SK-N-SH (cell line): Measurements from ENCODE around the gene MGAT1. TPM values are rescaled to one million over a fixed set of nuclear protein-coding genes. Genes with fewer than 3 reads are reported as not detected.

ENCODE experiments used
- CTCF ChIA-PET: fragments of 300-600, 350-600 bp; formaldehyde crosslinking; extraction: SDS; loops from one replicate; lab custom pipeline; 2021; lab: Yijun Ruan, JAX
- POLR2A ChIA-PET: fragments of 350-600 bp; sonication (Branson Sonifier 250); formaldehyde crosslinking; extraction: SDS; loops from one replicate; lab custom pipeline; 2020; ENCODE audit warnings: antibody characterized with exemption, inconsistent platforms; lab: Yijun Ruan, JAX
- DNase-seq: peaks from one replicate; pipeline ENCODE4 v3.0.0; 2012
- H2AFZ ChIP-seq: fragments of 200-600 bp; sonication (generic); 2 replicates; pipeline ENCODE4 v1.8.1; 2016; ENCODE audit warnings: antibody characterized with exemption, mild to moderate bottlenecking, low read depth
- H3F3A ChIP-seq: fragments of 200-600 bp; sonication (generic); replicated peaks from 2 replicates; pipeline ENCODE3; 2016; ENCODE audit warnings: antibody characterized with exemption, mild to moderate bottlenecking; ENCODE audit not compliant: insufficient read depth
- H3K27ac ChIP-seq, 2 experiments: fragments of 200-500 bp in 1 of 2; fragments of 200-600 bp in 1 of 2; sonication (Bioruptor generic) in 1 of 2; sonication (generic), shearing (Covaris generic) in 1 of 2; 2 replicates each; pipeline versions ENCODE4 v1.5.1 to v1.6.1; 2014 to 2016; ENCODE audit warnings: low read depth in 2 of 2, inconsistent platforms in 1 of 2, low read length in 1 of 2, mild to moderate bottlenecking in 1 of 2, mixed read lengths in 1 of 2
- H3K27me3 ChIP-seq: fragments of 200-600 bp; sonication (generic), shearing (Covaris generic); 2 replicates; pipeline ENCODE4 v1.6.1; 2016; ENCODE audit warnings: mixed run types; ENCODE audit not compliant: insufficient read depth
- H3K36me3 ChIP-seq, 2 experiments: fragments of 200-500 bp in 1 of 2; fragments of 200-600 bp in 1 of 2; sonication (Bioruptor generic) in 1 of 2; sonication (generic) in 1 of 2; replicated peaks in 1 of 2; 2 replicates each; pipeline versions ENCODE3 to v1.5.1; 2014 to 2016; ENCODE audit warnings: low read length in 1 of 2, mild to moderate bottlenecking in 1 of 2; ENCODE audit not compliant: insufficient read depth in 2 of 2, control insufficient read depth in 1 of 2
- H3K4me1 ChIP-seq, 2 experiments: fragments of 200-500 bp in 1 of 2; fragments of 200-600 bp in 1 of 2; sonication (Bioruptor generic) in 1 of 2; sonication (generic), shearing (Covaris generic) in 1 of 2; 2 replicates each; pipeline versions ENCODE4 v1.5.1 to v1.6.1; 2014 to 2016; ENCODE audit warnings: low read depth in 1 of 2, low read length in 1 of 2, mixed run types in 1 of 2; ENCODE audit not compliant: insufficient read depth in 2 of 2, control insufficient read depth in 1 of 2
- H3K4me2 ChIP-seq: fragments of 200-600 bp; sonication (generic), shearing (Covaris generic); 2 replicates; pipeline ENCODE4 v1.6.1; 2017; ENCODE audit warnings: mixed run types
- H3K4me3 ChIP-seq, 2 experiments: fragments of 200-500 bp in 1 of 2; fragments of 200-600 bp in 1 of 2; sonication (Bioruptor generic) in 1 of 2; sonication (generic), shearing (Covaris generic) in 1 of 2; 2 replicates each; pipeline versions ENCODE4 v1.5.1 to v1.8.1; 2014 to 2016; ENCODE audit warnings: low read depth in 2 of 2, inconsistent platforms in 1 of 2, low read length in 1 of 2, mild to moderate bottlenecking in 1 of 2, mixed read lengths in 1 of 2, moderate library complexity in 1 of 2
- H3K79me2 ChIP-seq: fragments of 200-600 bp; sonication (generic); 2 replicates; pipeline ENCODE4 v1.8.1; 2017; ENCODE audit warnings: mild to moderate bottlenecking; ENCODE audit not compliant: insufficient read depth
- H3K9ac ChIP-seq: fragments of 200-600 bp; sonication (generic); 2 replicates; pipeline ENCODE4 v1.6.1; 2017; ENCODE audit warnings: mixed run types
- H3K9me2 ChIP-seq: fragments of 200-600 bp; sonication (generic); 2 replicates; pipeline ENCODE4 v1.6.1; 2017; ENCODE audit warnings: mixed run types
- H3K9me3 ChIP-seq: fragments of 200-600 bp; sonication (generic); 2 replicates; pipeline ENCODE4 v1.6.1; 2017; ENCODE audit warnings: mixed run types, mild to moderate bottlenecking, moderate library complexity
- H4K20me1 ChIP-seq: fragments of 200-600 bp; sonication (generic); 2 replicates; pipeline ENCODE4 v1.6.1; 2017; ENCODE audit warnings: mild to moderate bottlenecking, mixed run types; ENCODE audit not compliant: insufficient read depth
- CHD2 ChIP-seq: fragments of 150-350 bp; IDR thresholded peaks from 2 replicates; pipeline ENCODE4 v1.6.1; 2018; ENCODE audit warnings: low read length; ENCODE audit not compliant: partially characterized antibody
- ELF1 ChIP-seq: IDR thresholded peaks from 2 replicates; pipeline ENCODE4 v1.4.0; 2012
- EP300 ChIP-seq, 2 experiments: IDR thresholded peaks; 2 replicates each; pipeline versions ENCODE4 v1.4.0 to v1.6.1; 2012; ENCODE audit warnings: borderline replicate concordance in 1 of 2, low read depth in 1 of 2, low read length in 1 of 2
- EZH2phosphoT487 ChIP-seq: fragments of 200-600 bp; sonication (generic); IDR thresholded peaks from 2 replicates; pipeline ENCODE4 v1.6.1; 2017; ENCODE audit warnings: low read depth, mixed run types, mild to moderate bottlenecking, antibody characterized with exemption, moderate library complexity, borderline replicate concordance
- FOSL2 ChIP-seq: IDR thresholded peaks from 2 replicates; pipeline ENCODE4 v1.4.0; 2012; ENCODE audit warnings: low read depth, mild to moderate bottlenecking, moderate library complexity, borderline replicate concordance
- FOXJ3 ChIP-seq: sonication (generic); formaldehyde crosslinking; IDR thresholded peaks from 2 replicates; pipeline ENCODE4 v1.5.1; 2020; ENCODE audit warnings: mild to moderate bottlenecking, missing genetic modification reagents
- FOXM1 ChIP-seq: IDR thresholded peaks from 2 replicates; pipeline ENCODE4 v1.4.0; 2012; ENCODE audit warnings: low read depth, mild to moderate bottlenecking
- IRF3 ChIP-seq: fragments of 150-350 bp; IDR thresholded peaks from 2 replicates; pipeline ENCODE4 v1.6.1; 2016; ENCODE audit warnings: mild to moderate bottlenecking, low read depth, low read length
- JUND ChIP-seq: IDR thresholded peaks from 2 replicates; pipeline ENCODE4 v1.4.0; 2012
- MEF2A ChIP-seq: IDR thresholded peaks from 2 replicates; pipeline ENCODE4 v1.4.0; 2012; ENCODE audit warnings: low read depth, borderline replicate concordance
- MXI1 ChIP-seq: IDR thresholded peaks from 2 replicates; pipeline ENCODE4 v1.6.1; 2012; ENCODE audit warnings: mild to moderate bottlenecking, low read depth, low read length, improper control_type of control experiment
- NFIC ChIP-seq: IDR thresholded peaks from 2 replicates; pipeline ENCODE4 v1.4.0; 2012; ENCODE audit warnings: borderline replicate concordance
- NRF1 ChIP-seq: IDR thresholded peaks from 2 replicates; pipeline ENCODE4 v1.6.1; 2012; ENCODE audit warnings: low read depth, mild to moderate bottlenecking, low read length
- PBX3 ChIP-seq: IDR thresholded peaks from 2 replicates; pipeline ENCODE4; 2012
- POLR2AphosphoS5 ChIP-seq: IDR thresholded peaks from 2 replicates; pipeline ENCODE4 v1.6.1; 2012; ENCODE audit warnings: low read depth, low read length
- RAD21 ChIP-seq: IDR thresholded peaks from 2 replicates; pipeline ENCODE4 v1.6.1; 2012; ENCODE audit warnings: mild to moderate bottlenecking, low read length
- RCOR1 ChIP-seq: fragments of 150-350 bp; IDR thresholded peaks from 2 replicates; pipeline ENCODE4 v1.6.1; 2017; ENCODE audit warnings: antibody characterized with exemption, low read length
- RFX5 ChIP-seq: IDR thresholded peaks from 2 replicates; pipeline ENCODE4 v1.6.1; 2012; ENCODE audit warnings: mild to moderate bottlenecking, improper control_type of control experiment, low read length
- SIN3A ChIP-seq: IDR thresholded peaks from 2 replicates; pipeline ENCODE4 v1.6.1; 2012; ENCODE audit warnings: low read depth, mild to moderate bottlenecking, low read length, moderate library complexity, borderline replicate concordance
- SMC3 ChIP-seq: IDR thresholded peaks from 2 replicates; pipeline ENCODE4 v1.6.1; 2012; ENCODE audit warnings: low read depth, low read length, improper control_type of control experiment
- TCF12 ChIP-seq: IDR thresholded peaks from 2 replicates; pipeline ENCODE4 v1.4.0; 2012
- TEAD4 ChIP-seq: IDR thresholded peaks from 2 replicates; pipeline ENCODE4 v1.4.0; 2012; ENCODE audit warnings: mild to moderate bottlenecking, borderline replicate concordance; ENCODE audit not compliant: insufficient read depth
- WGBS: methylation state at CpG from one replicate; pipeline ENCODE4 v1.1.6; 2017; ENCODE audit warnings: low lambda C conversion rate; 5-methylcytosine and 5-hydroxymethylcytosine counted together
- polyA plus RNA-seq, 3 experiments: library from polyadenylated mRNA; depleted of rRNA; stranded (reverse); fragments of >200 nt; gene quantifications; 2 replicates each; pipeline ENCODE4 v1.2.3, GENCODE V29; 2012
- TF ChIP-seq, protein P1 (sequence below): IDR thresholded peaks from 2 replicates; pipeline ENCODE4 v1.4.0; 2012; ENCODE audit warnings: low read depth
- TF ChIP-seq, protein P2 (sequence below): IDR thresholded peaks from 2 replicates; pipeline ENCODE4 v1.4.0; 2012; ENCODE audit warnings: low read depth, borderline replicate concordance

Gene MGAT1
- polyA plus RNA-seq, 1 of the 3 experiments (the other 2 are of a cell fraction), result 47.3 TPM

- H3K4me3 ChIP-seq, result no peak overlapping the region
- no peak overlapping the region for H3K27ac ChIP-seq
- H3K9ac ChIP-seq, result no peak overlapping the region
- H3K4me1 ChIP-seq, result no peaks in the 10 kb centered on the region
- no peaks in the 10 kb centered on the region for H3K36me3 ChIP-seq
- ChIA-PET CTCF (interaction anchor here (0.8 kb wide), 1 partner anchor 12 kb away, joined by 4 read pairs; no protein-coding TSS in a partner anchor), POLR2A (no interaction called here)
- TF ChIP-seq MXI1, result no peak
- TF ChIP-seq RCOR1, result no peak
- no peak for TF ChIP-seq CHD2
- TF ChIP-seq SIN3A, result no peak
- TF ChIP-seq ELF1, result no peak
- no peak for TF ChIP-seq TCF12
- no peak for TF ChIP-seq NFIC
- TF ChIP-seq MEF2A, result no peak
- no peak for TF ChIP-seq SMC3
- TF ChIP-seq NRF1, result no peak
- TF ChIP-seq, protein P1, sequence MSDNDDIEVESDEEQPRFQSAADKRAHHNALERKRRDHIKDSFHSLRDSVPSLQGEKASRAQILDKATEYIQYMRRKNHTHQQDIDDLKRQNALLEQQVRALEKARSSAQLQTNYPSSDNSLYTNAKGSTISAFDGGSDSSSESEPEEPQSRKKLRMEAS, result no peak
- no peak for TF ChIP-seq JUND
- no peak for TF ChIP-seq EP300 (IDR thresholded peaks at IDR 0.05; ENCODE audit: borderline replicate concordance in 1 of 2, low read depth in 1 of 2, low read length in 1 of 2)
- TF ChIP-seq FOSL2, result no peak
- no peak for TF ChIP-seq IRF3
- no peak for TF ChIP-seq FOXJ3 (CRISPR knock-in tag)
- TF ChIP-seq RAD21, result no peak
- TF ChIP-seq POLR2AphosphoS5, result no peak
- H3K79me2 ChIP-seq, result no peaks in the 10 kb centered on the region
- H3K27me3 ChIP-seq, result no peaks in the 10 kb centered on the region; the same call in 1 of the 2 replicates
- H2AFZ ChIP-seq, result no peak overlapping the region
- H3F3A ChIP-seq, result peaks cover 1% of the 10 kb centered on the region
- no peaks in the 10 kb centered on the region for H4K20me1 ChIP-seq
- H3K9me2 ChIP-seq, result no peaks in the 10 kb centered on the region
- H3K4me2 ChIP-seq, result no peak overlapping the region
- no peak for DNase-seq
- no peaks in the 10 kb centered on the region for H3K9me3 ChIP-seq
Measured at GRCh38 chr5:180771839-180772238, 30.8 kb downstream of the MGAT1 start.

GRCh38 chr5:180769821-180770220 is 32.8 kb downstream of the MGAT1 start:
- no peak overlapping the region for H3K27ac ChIP-seq
- H3K4me1 ChIP-seq, result no peaks in the 10 kb centered on the region
- H4K20me1 ChIP-seq, result no peaks in the 10 kb centered on the region
- H3K4me3 ChIP-seq, result no peak overlapping the region
- no peaks in the 10 kb centered on the region for H3K27me3 ChIP-seq
- CTCF ChIA-PET, result no interaction called here
- no peak overlapping the region for H3K4me2 ChIP-seq
- 25% methylated on average over 3 of the region's 3 CpGs for whole genome bisulfite sequencing
- H3K9me2 ChIP-seq, result no peaks in the 10 kb centered on the region
- H3K9ac ChIP-seq, result no peak overlapping the region
- no peak for DNase-seq
- no peaks in the 10 kb centered on the region for H3K9me3 ChIP-seq
- H3K79me2 ChIP-seq, result no peaks in the 10 kb centered on the region
- no peaks in the 10 kb centered on the region for H3K36me3 ChIP-seq
- no peaks in the 10 kb centered on the region for H3F3A ChIP-seq
- H2AFZ ChIP-seq, result no peak overlapping the region
- POLR2A ChIA-PET, result no interaction called here
- TF ChIP-seq RCOR1 (no peak), NFIC (no peak), EP300 (IDR thresholded peaks at IDR 0.05; ENCODE audit: borderline replicate concordance in 1 of 2, low read depth in 1 of 2, low read length in 1 of 2) (no peak), NRF1 (no peak), FOSL2 (no peak), TCF12 (no peak), RFX5 (no peak), POLR2AphosphoS5 (no peak), CHD2 (no peak), RAD21 (no peak), EZH2phosphoT487 (no peak), TEAD4 (no peak), PBX3 (no peak), FOXM1 (no peak), IRF3 (no peak)
- TF ChIP-seq, protein P2, sequence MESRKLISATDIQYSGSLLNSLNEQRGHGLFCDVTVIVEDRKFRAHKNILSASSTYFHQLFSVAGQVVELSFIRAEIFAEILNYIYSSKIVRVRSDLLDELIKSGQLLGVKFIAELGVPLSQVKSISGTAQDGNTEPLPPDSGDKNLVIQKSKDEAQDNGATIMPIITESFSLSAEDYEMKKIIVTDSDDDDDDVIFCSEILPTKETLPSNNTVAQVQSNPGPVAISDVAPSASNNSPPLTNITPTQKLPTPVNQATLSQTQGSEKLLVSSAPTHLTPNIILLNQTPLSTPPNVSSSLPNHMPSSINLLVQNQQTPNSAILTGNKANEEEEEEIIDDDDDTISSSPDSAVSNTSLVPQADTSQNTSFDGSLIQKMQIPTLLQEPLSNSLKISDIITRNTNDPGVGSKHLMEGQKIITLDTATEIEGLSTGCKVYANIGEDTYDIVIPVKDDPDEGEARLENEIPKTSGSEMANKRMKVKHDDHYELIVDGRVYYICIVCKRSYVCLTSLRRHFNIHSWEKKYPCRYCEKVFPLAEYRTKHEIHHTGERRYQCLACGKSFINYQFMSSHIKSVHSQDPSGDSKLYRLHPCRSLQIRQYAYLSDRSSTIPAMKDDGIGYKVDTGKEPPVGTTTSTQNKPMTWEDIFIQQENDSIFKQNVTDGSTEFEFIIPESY, result no peak
